ENCODE results near the gene ABCF1. TPM values are rescaled to one million over a fixed set of nuclear protein-coding genes. Genes with fewer than 3 reads are reported as not detected.

ABCF1 gene
- total and polyA plus RNA-seq, 2 of the 8 experiments (the other 6 are each of a cell fraction or from before 2014, with no cell fraction given), result 48.8 to 123 TPM

- peaks cover 64 to 87% (median 78%) of the 10 kb centered on the region in 4 experiments for H3K36me3 ChIP-seq (ENCODE audit: control insufficient read depth in 2 of 4, insufficient read depth in 4 of 4, low read length in 3 of 4)
- H3K27me3 ChIP-seq (replicated peaks in 1 of 4; ENCODE audit: control insufficient read depth in 3 of 4, extremely low read depth in 1 of 4, insufficient read depth in 3 of 4, low read length in 3 of 4), result no peaks in the 10 kb centered on the region
- no peaks in the 10 kb centered on the region for H3K79me2 ChIP-seq (ENCODE audit: control insufficient read depth in 1 of 2, insufficient read depth in 2 of 2, low read length in 2 of 2)
- no peak overlapping the region for H2BK20ac ChIP-seq (ENCODE audit: low read length)
- H2BK5ac ChIP-seq (ENCODE audit: low read depth, low read length), result no peak overlapping the region
- H3K4me1 ChIP-seq (replicated peaks in 1 of 4; ENCODE audit: control insufficient read depth in 3 of 4, insufficient read depth in 4 of 4, low read length in 3 of 4), result no peaks in the 10 kb centered on the region
- no peak overlapping the region for H3K14ac ChIP-seq (ENCODE audit: insufficient read length)
- H2AFZ ChIP-seq (ENCODE audit: low read length), result no peak overlapping the region
- H3K23ac ChIP-seq (ENCODE audit: insufficient read length), result no peak overlapping the region
- no peak overlapping the region for H4K8ac ChIP-seq (ENCODE audit: extremely low read depth, insufficient read depth, low read length)
- peaks cover 11 to 40% of the 10 kb centered on the region in 2 experiments for H4K20me1 ChIP-seq (replicated peaks in 1 of 2; ENCODE audit: control insufficient read depth in 1 of 2, insufficient read depth in 2 of 2, low read length in 2 of 2)
- no peak overlapping the region for H4K91ac ChIP-seq (replicated peaks; ENCODE audit: insufficient read length, low read length)
- no peak overlapping the region for H3K56ac ChIP-seq (replicated peaks; ENCODE audit: insufficient read length, low read depth, low read length)
- H3K4ac ChIP-seq (replicated peaks; ENCODE audit: insufficient read length, low read depth, low read length), result no peak overlapping the region
- H3K23me2 ChIP-seq (ENCODE audit: low read depth, low read length), result no peaks in the 10 kb centered on the region; the same call in 1 of the 2 replicates
- H3K27ac ChIP-seq (ENCODE audit: low read depth, low read length), result no peak overlapping the region
- CTCF ChIA-PET (ENCODE audit: partially characterized antibody), result interaction anchor here (2.2 kb wide), 1 partner anchor 28 kb away, joined by 5 read pairs; no protein-coding TSS in a partner anchor
- no peak overlapping the region for H3K9ac ChIP-seq (replicated peaks in 1 of 4; ENCODE audit: extremely low read depth in 1 of 4, low read depth in 3 of 4, low read length in 3 of 4)
- no peaks in the 10 kb centered on the region; the same call in none of the 2 replicates for H3K79me1 ChIP-seq (ENCODE audit: low read depth, low read length)
- no peak overlapping the region for H3K4me2 ChIP-seq (ENCODE audit: insufficient read depth in 1 of 2, low read depth in 2 of 2, low read length in 2 of 2)
- no peak overlapping the region for H2AK5ac ChIP-seq (ENCODE audit: low read depth, low read length)
- no peak overlapping the region for H4K5ac ChIP-seq (ENCODE audit: insufficient read length, low read depth, low read length)
- FAIRE-seq (no peak), DNase-seq (ENCODE audit: low read depth in 1 of 2, low spot score in 2 of 2) (no peak)
- no peak overlapping the region for H3K18ac ChIP-seq (ENCODE audit: extremely low read depth, low read length)
- no peak overlapping the region for H2BK12ac ChIP-seq (ENCODE audit: low read depth, low read length)
- H2BK120ac ChIP-seq (replicated peaks; ENCODE audit: low read depth, low read length), result no peak overlapping the region
- no peak overlapping the region for H3K4me3 ChIP-seq (ENCODE audit: extremely low read depth in 1 of 4, insufficient read depth in 2 of 4, low read depth in 3 of 4, low read length in 4 of 4)
- no peak overlapping the region for H2BK15ac ChIP-seq (ENCODE audit: low read length)
- WGBS, 2 experiments (ENCODE audit: extremely low coverage in 1 of 2, insufficient coverage in 1 of 2, insufficient read length in 1 of 2, insufficient replicate concordance in 2 of 2, low coverage in 1 of 2, low lambda C conversion rate in 2 of 2, missing lambda C conversion rate in 1 of 2), result 95% methylated on average over 13 of the region's 13 CpGs; no CpG with 5 or more reads in 1 of the 2 experiments
- H3K9me3 ChIP-seq (ENCODE audit: insufficient read depth in 2 of 2, low read depth in 1 of 2, low read length in 1 of 2), result no peaks in the 10 kb centered on the region
- POLR2A ChIA-PET (ENCODE audit: partially characterized antibody), result interaction anchor here (0.6 to 21.6 kb wide), 11 partner anchors 10 to 129 kb away, joined by 3 to 712 read pairs (median 5); partner anchors contain the start of genes DHX16, MRPS18B and PPP1R10
- TF ChIP-seq SUZ12 (IDR thresholded peaks at IDR 0.05; ENCODE audit: low read length) (no peak), CTBP2 (IDR thresholded peaks at IDR 0.05; ENCODE audit: borderline replicate concordance, insufficient read depth, insufficient read length, low read length) (no peak), GTF2F1 (IDR thresholded peaks at IDR 0.05; ENCODE audit: borderline replicate concordance, low read depth, low read length) (no peak), SIX5 (IDR thresholded peaks at IDR 0.05; ENCODE audit: low read depth, low read length) (no peak), SIRT6 (IDR thresholded peaks at IDR 0.05; ENCODE audit: low read length) (no peak), TEAD4 (IDR thresholded peaks at IDR 0.05; ENCODE audit: low read depth, low read length) (no peak), ATF2 (IDR thresholded peaks at IDR 0.05; ENCODE audit: low read length) (no peak), CHD1 (IDR thresholded peaks at IDR 0.05; ENCODE audit: low read depth, low read length) (no peak), CBX8 (IDR thresholded peaks at IDR 0.05; ENCODE audit: borderline replicate concordance, low read depth, low read length) (no peak), E2F6 (IDR thresholded peaks at IDR 0.05) (no peak), BACH1 (IDR thresholded peaks at IDR 0.05; ENCODE audit: low read length) (no peak)
Measured at GRCh38 chr6:30603961-30604360, 32.7 kb downstream of the ABCF1 start.
